Measurements from ENCODE around the gene UBA7. TPM values are rescaled to one million over a fixed set of nuclear protein-coding genes. Genes with fewer than 3 reads are reported as not detected.

Gene UBA7
- total and polyA plus RNA-seq, 2 of the 13 experiments (the other 11 are each of a cell fraction or from before 2014, with no cell fraction given), result 9.5 to 16.5 TPM

DNA sequence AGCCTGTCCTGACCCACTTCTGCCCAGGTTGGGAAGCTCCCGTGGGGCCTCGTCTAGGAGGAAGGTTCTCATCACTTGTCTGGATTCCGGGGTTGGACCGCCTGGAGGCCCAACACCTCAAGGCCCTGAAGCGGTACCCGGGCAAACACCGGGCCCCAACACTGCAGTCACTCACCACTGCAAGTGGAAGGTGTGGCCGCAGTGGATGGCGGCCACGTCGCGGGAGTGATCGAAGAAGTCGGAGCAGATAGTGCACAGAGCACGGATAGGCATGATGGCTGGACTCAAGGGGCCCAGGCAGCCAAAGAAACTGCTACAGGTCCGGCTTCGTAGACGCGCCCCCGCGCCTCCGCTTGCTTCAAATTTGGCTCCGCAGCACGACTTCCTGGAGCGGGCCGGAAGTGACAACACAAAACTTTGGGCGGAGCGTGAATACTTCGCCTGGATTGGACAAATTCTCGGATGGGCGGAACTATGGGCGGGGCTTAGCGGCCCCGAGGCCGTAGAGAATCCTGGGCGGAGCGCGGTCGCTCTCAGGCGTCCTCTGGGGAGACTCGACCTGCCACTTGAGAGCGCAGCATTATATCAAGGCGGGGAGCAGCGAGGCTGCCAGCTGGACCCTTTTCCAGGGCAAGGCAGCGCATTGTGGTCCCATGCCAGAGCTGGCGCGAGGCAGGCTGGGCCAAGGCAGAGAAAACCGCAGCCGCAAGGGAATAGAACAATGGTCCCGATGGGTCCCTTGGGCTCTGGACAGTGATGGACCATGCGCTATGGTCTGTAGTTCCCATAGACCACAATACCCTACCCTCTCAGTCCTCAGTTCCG, 42.6 kb upstream of the UBA7 start, which contains the start of gene TRAIP (continued):
- TF ChIP-seq, protein P1, sequence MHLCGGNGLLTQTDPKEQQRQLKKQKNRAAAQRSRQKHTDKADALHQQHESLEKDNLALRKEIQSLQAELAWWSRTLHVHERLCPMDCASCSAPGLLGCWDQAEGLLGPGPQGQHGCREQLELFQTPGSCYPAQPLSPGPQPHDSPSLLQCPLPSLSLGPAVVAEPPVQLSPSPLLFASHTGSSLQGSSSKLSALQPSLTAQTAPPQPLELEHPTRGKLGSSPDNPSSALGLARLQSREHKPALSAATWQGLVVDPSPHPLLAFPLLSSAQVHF (CRISPR knock-in tag; IDR thresholded peaks at IDR 0.05), result no peak
- TF ChIP-seq ZNF12 (CRISPR knock-in tag; IDR thresholded peaks at IDR 0.05), result no peak
- TF ChIP-seq ZNF256 (CRISPR knock-in tag; conservative IDR thresholded peaks at IDR 0.05), result 0 out of 2 replicates have a peak, but pooled peaks have one; percentile 21
- TF ChIP-seq ZBTB37 (CRISPR knock-in tag; IDR thresholded peaks at IDR 0.05), result no peak
- TF ChIP-seq ZNF530 (CRISPR knock-in tag; IDR thresholded peaks at IDR 0.05; ENCODE audit: low read depth), result no peak
- TF ChIP-seq HMGXB3 (CRISPR knock-in tag; IDR thresholded peaks at IDR 0.05; ENCODE audit: borderline replicate concordance), result 0 out of 2 replicates have a peak, but pooled peaks have one; percentile 36
- TF ChIP-seq FOXO4 (CRISPR knock-in tag; conservative IDR thresholded peaks at IDR 0.05), result no peak
- TF ChIP-seq PLRG1 (conservative IDR thresholded peaks at IDR 0.05), result no peak
- peak; percentile 62; the same call in 1 of the 2 replicates for TF ChIP-seq ZFP90 (CRISPR knock-in tag; IDR thresholded peaks at IDR 0.05; ENCODE audit: borderline replicate concordance)
- peak; percentile 56; the same call in 1 of the 2 replicates for TF ChIP-seq ZNF605 (CRISPR knock-in tag; IDR thresholded peaks at IDR 0.05)
- TF ChIP-seq FOXM1 (CRISPR knock-in tag; IDR thresholded peaks at IDR 0.05), result no peak
- no peak for TF ChIP-seq BRD4 (CRISPR knock-in tag; IDR thresholded peaks at IDR 0.05)
- TF ChIP-seq MBD4 (IDR thresholded peaks at IDR 0.05; ENCODE audit: borderline replicate concordance, low read length), result no peak
- TF ChIP-seq ZNF282 (IDR thresholded peaks at IDR 0.05; ENCODE audit: partially characterized antibody), result no peak
- no peak for TF ChIP-seq TCF7L2 (IDR thresholded peaks at IDR 0.05; ENCODE audit: low read depth, low read length)
- no peak for TF ChIP-seq TRIM24 (CRISPR knock-in tag; IDR thresholded peaks at IDR 0.05)
- peak; percentile 40; the same call in 1 of the 2 replicates for TF ChIP-seq ZNF205 (CRISPR knock-in tag; IDR thresholded peaks at IDR 0.05)
- TF ChIP-seq, protein P2, sequence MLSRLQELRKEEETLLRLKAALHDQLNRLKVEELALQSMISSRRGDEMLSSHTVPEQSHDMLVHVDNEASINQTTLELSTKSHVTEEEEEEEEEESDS (CRISPR knock-in tag; IDR thresholded peaks at IDR 0.05; ENCODE audit: borderline replicate concordance), result no peak
- TF ChIP-seq AGO2 (optimal IDR thresholded peaks at IDR 0.05; ENCODE audit: low read depth, low read length), result no peak
- TF ChIP-seq, protein P3, sequence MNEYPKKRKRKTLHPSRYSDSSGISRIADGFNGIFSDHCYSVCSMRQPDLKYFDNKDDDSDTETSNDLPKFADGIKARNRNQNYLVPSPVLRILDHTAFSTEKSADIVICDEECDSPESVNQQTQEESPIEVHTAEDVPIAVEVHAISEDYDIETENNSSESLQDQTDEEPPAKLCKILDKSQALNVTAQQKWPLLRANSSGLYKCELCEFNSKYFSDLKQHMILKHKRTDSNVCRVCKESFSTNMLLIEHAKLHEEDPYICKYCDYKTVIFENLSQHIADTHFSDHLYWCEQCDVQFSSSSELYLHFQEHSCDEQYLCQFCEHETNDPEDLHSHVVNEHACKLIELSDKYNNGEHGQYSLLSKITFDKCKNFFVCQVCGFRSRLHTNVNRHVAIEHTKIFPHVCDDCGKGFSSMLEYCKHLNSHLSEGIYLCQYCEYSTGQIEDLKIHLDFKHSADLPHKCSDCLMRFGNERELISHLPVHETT (CRISPR knock-in tag; conservative IDR thresholded peaks at IDR 0.05), result no peak
- TF ChIP-seq NR2F2 (IDR thresholded peaks at IDR 0.05; ENCODE audit: borderline replicate concordance, low read depth), result no peak

Measured in HepG2 (cell line).